WTC11 (cell line): ENCODE measurements around the gene HSPB6.

ENCODE experiments used
- CREB1 ChIP-seq: sonication (generic); formaldehyde crosslinking; IDR thresholded peaks from 2 replicates; pipeline ENCODE4 v1.8.0; 2023; ENCODE audit warnings: mild to moderate bottlenecking, missing genetic modification reagents
- EMX1 ChIP-seq: fragments of 250-450 bp; sonication (Bioruptor Pico); IDR thresholded peaks from 2 replicates; pipeline ENCODE4 v1.8.0; 2021; ENCODE audit warnings: mild to moderate bottlenecking
- FOXJ3 ChIP-seq: sonication (generic); formaldehyde crosslinking; IDR thresholded peaks from 2 replicates; pipeline ENCODE4 v1.9.0; 2021; ENCODE audit warnings: missing genetic modification reagents, mild to moderate bottlenecking, borderline replicate concordance
- NFATC4 ChIP-seq: fragments of 250-450 bp; sonication (Bioruptor Pico); IDR thresholded peaks from 2 replicates; pipeline ENCODE4 v1.9.0; 2021; ENCODE audit warnings: mild to moderate bottlenecking
- TEAD4 ChIP-seq: sonication (generic); formaldehyde crosslinking; IDR thresholded peaks from 2 replicates; pipeline ENCODE4 v1.8.0; 2022; ENCODE audit warnings: mild to moderate bottlenecking, missing genetic modification reagents
- TF ChIP-seq, protein P1 (sequence below): sonication (generic); formaldehyde crosslinking; IDR thresholded peaks from 2 replicates; pipeline ENCODE4 v1.8.0; 2022; ENCODE audit warnings: mild to moderate bottlenecking, missing genetic modification reagents
- TF ChIP-seq, protein P2 (sequence below): fragments of 200-600 bp; IDR thresholded peaks from 2 replicates; pipeline ENCODE4 v1.8.0; 2022; ENCODE audit warnings: antibody characterized with exemption
- TF ChIP-seq, protein P3 (sequence below): sonication (generic); formaldehyde crosslinking; IDR thresholded peaks from 2 replicates; pipeline ENCODE4 v1.8.1; 2022; ENCODE audit warnings: low read depth, mild to moderate bottlenecking, moderate library complexity, missing genetic modification reagents, borderline replicate concordance
- TF ChIP-seq, protein P4 (sequence below): sonication (generic); formaldehyde crosslinking; conservative IDR thresholded peaks from 2 replicates; pipeline ENCODE4 v1.8.1; 2022; ENCODE audit warnings: mild to moderate bottlenecking, missing genetic modification reagents

DNA sequence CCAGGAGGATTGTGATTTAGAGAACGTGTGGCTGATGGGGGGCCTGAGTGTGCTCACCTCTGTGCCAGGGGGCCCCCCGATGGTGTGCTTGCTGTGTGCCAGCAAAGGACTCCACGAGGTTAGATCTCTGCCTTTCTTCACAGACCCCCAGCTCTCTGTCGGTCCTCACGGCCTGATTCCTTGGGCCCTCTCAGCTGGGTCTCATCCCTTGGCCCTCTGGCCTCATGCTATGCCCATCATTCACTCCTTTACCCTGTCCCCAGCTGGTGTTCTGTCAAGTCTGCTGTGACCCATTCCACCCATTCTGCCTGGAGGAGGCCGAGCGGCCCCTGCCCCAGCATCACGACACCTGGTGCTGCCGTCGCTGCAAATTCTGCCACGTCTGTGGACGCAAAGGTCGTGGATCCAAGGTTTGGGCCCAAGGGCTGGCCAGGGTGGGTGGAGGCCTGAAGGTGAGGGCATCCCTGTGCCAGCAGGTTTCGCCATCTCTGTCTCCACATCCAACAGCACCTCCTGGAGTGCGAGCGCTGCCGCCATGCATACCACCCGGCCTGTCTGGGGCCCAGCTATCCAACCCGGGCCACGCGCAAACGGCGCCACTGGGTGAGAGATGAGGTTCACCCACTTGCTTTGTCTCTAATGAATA lies 31.5 kb downstream of the HSPB6 start:
- TF ChIP-seq, protein P1, sequence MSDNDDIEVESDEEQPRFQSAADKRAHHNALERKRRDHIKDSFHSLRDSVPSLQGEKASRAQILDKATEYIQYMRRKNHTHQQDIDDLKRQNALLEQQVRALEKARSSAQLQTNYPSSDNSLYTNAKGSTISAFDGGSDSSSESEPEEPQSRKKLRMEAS (CRISPR knock-in tag), result no peak
- no peak for TF ChIP-seq CREB1 (CRISPR knock-in tag)
- TF ChIP-seq, protein P2, sequence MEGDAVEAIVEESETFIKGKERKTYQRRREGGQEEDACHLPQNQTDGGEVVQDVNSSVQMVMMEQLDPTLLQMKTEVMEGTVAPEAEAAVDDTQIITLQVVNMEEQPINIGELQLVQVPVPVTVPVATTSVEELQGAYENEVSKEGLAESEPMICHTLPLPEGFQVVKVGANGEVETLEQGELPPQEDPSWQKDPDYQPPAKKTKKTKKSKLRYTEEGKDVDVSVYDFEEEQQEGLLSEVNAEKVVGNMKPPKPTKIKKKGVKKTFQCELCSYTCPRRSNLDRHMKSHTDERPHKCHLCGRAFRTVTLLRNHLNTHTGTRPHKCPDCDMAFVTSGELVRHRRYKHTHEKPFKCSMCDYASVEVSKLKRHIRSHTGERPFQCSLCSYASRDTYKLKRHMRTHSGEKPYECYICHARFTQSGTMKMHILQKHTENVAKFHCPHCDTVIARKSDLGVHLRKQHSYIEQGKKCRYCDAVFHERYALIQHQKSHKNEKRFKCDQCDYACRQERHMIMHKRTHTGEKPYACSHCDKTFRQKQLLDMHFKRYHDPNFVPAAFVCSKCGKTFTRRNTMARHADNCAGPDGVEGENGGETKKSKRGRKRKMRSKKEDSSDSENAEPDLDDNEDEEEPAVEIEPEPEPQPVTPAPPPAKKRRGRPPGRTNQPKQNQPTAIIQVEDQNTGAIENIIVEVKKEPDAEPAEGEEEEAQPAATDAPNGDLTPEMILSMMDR, result no peak
- TF ChIP-seq NFATC4, result no peak
- TF ChIP-seq FOXJ3 (CRISPR knock-in tag), result no peak
- TF ChIP-seq, protein P3, sequence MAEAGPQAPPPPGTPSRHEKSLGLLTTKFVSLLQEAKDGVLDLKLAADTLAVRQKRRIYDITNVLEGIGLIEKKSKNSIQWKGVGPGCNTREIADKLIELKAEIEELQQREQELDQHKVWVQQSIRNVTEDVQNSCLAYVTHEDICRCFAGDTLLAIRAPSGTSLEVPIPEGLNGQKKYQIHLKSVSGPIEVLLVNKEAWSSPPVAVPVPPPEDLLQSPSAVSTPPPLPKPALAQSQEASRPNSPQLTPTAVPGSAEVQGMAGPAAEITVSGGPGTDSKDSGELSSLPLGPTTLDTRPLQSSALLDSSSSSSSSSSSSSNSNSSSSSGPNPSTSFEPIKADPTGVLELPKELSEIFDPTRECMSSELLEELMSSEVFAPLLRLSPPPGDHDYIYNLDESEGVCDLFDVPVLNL (CRISPR knock-in tag), result no peak
- TF ChIP-seq EMX1 (CRISPR knock-in tag), result no peak
- TF ChIP-seq, protein P4, sequence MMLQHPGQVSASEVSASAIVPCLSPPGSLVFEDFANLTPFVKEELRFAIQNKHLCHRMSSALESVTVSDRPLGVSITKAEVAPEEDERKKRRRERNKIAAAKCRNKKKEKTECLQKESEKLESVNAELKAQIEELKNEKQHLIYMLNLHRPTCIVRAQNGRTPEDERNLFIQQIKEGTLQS (CRISPR knock-in tag), result no peak
- TF ChIP-seq TEAD4 (CRISPR knock-in tag), result no peak
